ENCODE results near the gene SEC14L3. TPM values are rescaled to one million over a fixed set of nuclear protein-coding genes. Genes with fewer than 3 reads are reported as not detected.
"Not testable (repeated sequence)": the region's sequence is repeated elsewhere in the genome, so short reads cannot be mapped to it uniquely, and the experiment has no call there.

SEC14L3 gene
- total RNA-seq, 4 donors from 2014 or later, result 0.19 TPM; not detected in 3

DNA sequence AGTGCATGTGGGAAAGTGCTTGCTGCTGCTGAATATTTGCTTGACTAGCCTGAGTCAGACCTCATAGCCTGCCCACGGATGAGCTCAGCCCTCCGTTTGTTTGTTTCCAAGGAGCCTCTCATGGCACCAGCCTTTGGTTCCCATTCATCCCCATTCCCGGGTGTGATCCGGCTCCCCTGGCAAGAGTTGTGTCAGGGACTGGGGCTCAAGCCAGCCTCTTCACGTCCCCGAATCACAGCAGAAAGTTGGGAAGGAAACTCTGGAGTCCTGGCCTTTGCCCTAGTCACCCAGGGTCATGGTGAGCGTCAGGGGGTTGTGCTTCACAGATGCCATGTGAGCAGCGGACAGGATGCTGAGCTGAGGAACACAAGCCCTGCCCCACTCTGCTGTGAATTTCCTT lies 13.8 kb downstream of the SEC14L3 start:
- no peak for DNase-seq
- no peak overlapping the region for H3K4me3 ChIP-seq
- H3K27ac ChIP-seq, result no peak overlapping the region
- peaks cover 0 to 4% (median 0%) of the 10 kb centered on the region in 3 donors for H3K4me1 ChIP-seq
- H3K9me3 ChIP-seq, result no peaks in the 10 kb centered on the region
- peaks cover 0 to 6% (median 0%) of the 10 kb centered on the region in 4 donors for H3K27me3 ChIP-seq
- H3K36me3 ChIP-seq, result no peaks in the 10 kb centered on the region
- TF ChIP-seq, protein P1, sequence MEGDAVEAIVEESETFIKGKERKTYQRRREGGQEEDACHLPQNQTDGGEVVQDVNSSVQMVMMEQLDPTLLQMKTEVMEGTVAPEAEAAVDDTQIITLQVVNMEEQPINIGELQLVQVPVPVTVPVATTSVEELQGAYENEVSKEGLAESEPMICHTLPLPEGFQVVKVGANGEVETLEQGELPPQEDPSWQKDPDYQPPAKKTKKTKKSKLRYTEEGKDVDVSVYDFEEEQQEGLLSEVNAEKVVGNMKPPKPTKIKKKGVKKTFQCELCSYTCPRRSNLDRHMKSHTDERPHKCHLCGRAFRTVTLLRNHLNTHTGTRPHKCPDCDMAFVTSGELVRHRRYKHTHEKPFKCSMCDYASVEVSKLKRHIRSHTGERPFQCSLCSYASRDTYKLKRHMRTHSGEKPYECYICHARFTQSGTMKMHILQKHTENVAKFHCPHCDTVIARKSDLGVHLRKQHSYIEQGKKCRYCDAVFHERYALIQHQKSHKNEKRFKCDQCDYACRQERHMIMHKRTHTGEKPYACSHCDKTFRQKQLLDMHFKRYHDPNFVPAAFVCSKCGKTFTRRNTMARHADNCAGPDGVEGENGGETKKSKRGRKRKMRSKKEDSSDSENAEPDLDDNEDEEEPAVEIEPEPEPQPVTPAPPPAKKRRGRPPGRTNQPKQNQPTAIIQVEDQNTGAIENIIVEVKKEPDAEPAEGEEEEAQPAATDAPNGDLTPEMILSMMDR (IDR thresholded peaks at IDR 0.05), result no peak
- no peak for TF ChIP-seq POLR2A (IDR thresholded peaks at IDR 0.05)
- WGBS, 2 donors, result 73 to 100% methylated on average over 2 to 5 of the region's 8 CpGs
- intact Hi-C loops (cut with DNase I), result no loop called here

DNA sequence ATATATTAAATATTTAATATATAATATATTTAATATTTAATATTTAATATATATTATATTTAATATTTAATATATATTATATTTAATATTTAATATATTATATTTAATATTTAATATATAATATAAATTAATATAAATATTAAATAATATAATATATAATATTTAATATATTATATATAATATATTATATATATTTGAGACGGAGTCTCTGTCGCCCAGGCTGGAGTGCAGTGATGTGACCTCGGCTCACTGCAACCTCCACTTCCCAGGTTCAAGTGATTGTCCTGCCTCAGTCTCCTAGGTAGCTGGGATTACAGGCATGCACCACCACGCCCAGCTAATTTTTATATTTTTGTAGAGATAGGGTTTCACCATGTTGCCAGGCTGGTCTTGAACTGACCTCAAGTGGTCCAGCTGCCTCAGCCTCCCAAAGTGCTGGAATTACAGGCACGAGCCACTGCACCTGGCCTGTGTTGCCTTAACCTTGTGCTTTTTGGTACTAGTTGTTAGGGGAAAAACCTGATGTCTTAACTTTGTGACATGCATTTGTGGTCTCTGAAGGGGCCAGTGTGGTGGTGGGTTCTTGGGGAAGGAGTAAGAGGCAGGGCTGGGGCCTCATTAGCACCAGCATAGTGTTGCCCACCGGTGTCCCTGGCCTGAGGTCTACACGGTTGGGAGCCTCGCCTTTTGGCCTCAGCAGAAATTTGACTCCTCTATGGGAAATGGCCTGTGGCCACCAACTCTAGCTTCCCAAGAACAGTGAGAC lies 16.6 kb downstream of the SEC14L3 start:
- Histone ChIP-seq H3K9me3 (no peaks in the 10 kb centered on the region), H3K27ac (no peak overlapping the region), H3K27me3 (peaks cover 0 to 18% (median 0%) of the 10 kb centered on the region in 4 donors), H3K4me3 (no peak overlapping the region), H3K36me3 (no peaks in the 10 kb centered on the region), H3K4me1 (peaks cover 0 to 4% (median 0%) of the 10 kb centered on the region in 3 donors)
- intact Hi-C loops (cut with DNase I), result no loop called here
- DNase-seq, result no peak
- WGBS, 2 donors, result 87 to 88% methylated on average over 5 to 8 of the region's 8 CpGs
- no peak for TF ChIP-seq POLR2A (IDR thresholded peaks at IDR 0.05)

DNA sequence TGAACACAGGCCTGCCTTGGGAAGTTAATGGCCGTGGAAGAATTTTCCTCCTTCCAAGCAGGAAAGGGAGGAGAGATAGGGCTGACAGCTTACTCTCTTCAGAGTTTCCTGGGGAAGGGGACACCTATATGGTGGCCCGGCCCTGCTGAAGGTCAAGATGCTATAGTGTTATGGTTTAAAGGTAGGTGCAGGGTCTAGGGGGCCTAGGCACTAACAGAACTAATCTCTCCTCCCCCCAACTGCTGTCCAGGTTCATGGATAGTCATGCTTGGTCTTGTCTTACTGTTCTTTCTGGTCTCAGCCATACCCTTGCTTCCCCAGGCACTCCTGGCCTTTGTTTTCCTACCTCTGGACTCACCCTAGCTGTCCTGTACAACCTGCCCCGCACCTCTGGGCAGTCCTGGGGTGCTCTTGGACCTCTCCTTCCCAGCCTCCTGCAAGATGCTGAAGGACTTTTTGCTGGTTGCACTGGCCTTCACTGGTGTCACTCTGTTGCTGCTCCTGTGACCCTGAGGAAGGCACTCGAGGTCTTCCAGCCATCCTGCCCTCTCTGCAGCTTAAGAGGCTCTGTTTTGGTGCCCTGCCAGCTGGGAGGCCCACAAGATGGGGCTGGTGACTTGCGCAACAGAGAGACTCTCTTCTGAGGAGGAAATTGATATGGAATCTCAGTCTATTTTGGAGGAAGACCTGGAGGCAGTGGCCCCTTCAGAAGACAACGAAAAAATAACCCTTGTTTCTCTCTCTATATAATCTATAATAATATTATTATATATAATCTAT lies 17.9 kb downstream of the SEC14L3 start:
- H3K4me1 ChIP-seq, result peaks cover 0 to under 1% (median 0%) of the 10 kb centered on the region in 3 donors
- no peak for DNase-seq
- intact Hi-C loops (cut with DNase I), result no loop called here

DNA sequence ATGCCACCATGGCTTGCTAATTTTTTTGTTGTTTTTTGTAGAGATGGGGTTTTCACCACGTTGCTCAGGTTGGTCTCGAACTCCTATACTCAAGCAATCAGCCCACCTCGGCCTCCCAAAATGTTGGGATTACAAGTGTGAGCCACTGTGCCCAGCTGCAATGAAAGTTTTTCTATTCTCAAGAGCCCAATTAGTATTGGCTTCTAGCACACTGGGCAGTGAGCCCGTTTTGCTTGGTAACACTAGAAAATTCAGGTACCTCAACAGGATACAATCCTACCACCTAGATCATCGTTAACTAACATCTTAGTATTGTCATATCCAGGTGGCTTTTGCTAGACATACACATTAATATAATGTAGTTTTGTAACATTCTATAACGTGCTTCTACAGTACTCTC lies 19.0 kb downstream of the SEC14L3 start:
- no peak overlapping the region for H3K27ac ChIP-seq
- no peak for TF ChIP-seq POLR2A (IDR thresholded peaks at IDR 0.05)
- TF ChIP-seq, protein P1 (IDR thresholded peaks at IDR 0.05), result no peak
- H3K4me3 ChIP-seq, result no peak overlapping the region
- WGBS, 2 donors, result 63 to 70% methylated on average over 4 to 6 of the region's 6 CpGs
- no peaks in the 10 kb centered on the region for H3K4me1 ChIP-seq
- peaks cover 0 to 21% (median 0%) of the 10 kb centered on the region in 4 donors for H3K27me3 ChIP-seq
- intact Hi-C loops (cut with DNase I), result no loop called here
- DNase-seq, result no peak
- H3K9me3 ChIP-seq, result no peaks in the 10 kb centered on the region
- H3K36me3 ChIP-seq, result no peaks in the 10 kb centered on the region

More for the DNA sequence above, 17.9 kb downstream of the SEC14L3 start:
- WGBS, 2 donors, result 63 to 67% methylated on average over 6 of the region's 6 CpGs
- TF ChIP-seq POLR2A (IDR thresholded peaks at IDR 0.05), result no peak
- TF ChIP-seq, protein P1 (IDR thresholded peaks at IDR 0.05), result no peak
- H3K27ac ChIP-seq, result no peak overlapping the region
- H3K4me3 ChIP-seq, result no peak overlapping the region
- no peaks in the 10 kb centered on the region for H3K9me3 ChIP-seq
- H3K27me3 ChIP-seq, result peaks cover 0 to 20% (median 0%) of the 10 kb centered on the region in 4 donors
- no peaks in the 10 kb centered on the region for H3K36me3 ChIP-seq

DNA sequence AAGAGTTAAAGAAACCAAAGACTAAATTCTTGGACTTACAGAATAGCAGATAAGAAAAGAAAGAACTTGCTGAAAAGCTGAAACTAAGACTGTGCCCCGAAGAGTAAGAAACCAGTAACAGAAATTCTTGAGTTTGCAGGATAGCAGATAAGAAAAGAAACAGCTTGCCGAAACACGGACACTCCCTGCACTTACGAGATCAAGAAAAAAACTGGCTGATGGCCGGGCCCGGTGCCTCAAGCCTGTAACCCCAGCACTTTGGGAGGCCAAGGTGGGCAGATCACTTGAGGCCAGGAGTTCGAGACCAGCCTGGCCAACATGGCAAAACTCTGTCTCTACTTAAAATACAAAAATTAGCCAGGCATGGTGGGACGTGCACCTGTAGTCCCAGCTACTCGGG lies 20.3 kb downstream of the SEC14L3 start:
- WGBS, 2 donors, result 20 to 26% methylated on average over 7 of the region's 9 CpGs
- DNase-seq; H3K27ac ChIP-seq; H3K4me1 ChIP-seq; H3K4me3 ChIP-seq; intact Hi-C loops (cut with DNase I); H3K36me3 ChIP-seq; H3K9me3 ChIP-seq: not testable (repeated sequence)
- peaks cover 0 to 26% (median 0%) of the 10 kb centered on the region in 4 donors for H3K27me3 ChIP-seq

DNA sequence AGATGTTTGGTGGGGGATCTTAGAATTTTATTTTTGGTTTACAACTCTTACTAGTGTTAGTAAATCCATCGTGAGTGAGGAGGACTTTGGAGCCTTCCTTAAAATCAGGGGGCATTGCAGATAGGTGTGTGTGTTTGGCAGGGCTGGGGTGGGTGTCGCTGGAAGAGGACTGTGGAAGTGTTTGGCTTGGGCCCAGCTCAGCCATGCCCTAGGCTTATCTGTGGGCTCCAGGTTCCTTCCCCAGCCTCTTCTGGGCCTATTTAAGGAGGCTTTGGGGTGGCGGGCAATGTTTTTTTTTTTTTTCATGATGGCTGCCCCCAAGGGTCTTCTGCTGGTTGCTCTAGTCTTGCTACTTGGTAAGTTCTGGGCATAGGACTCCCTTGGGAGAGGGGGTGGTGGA lies 24.2 kb downstream of the SEC14L3 start:
- Histone ChIP-seq H3K9me3 (no peaks in the 10 kb centered on the region), H3K4me1 (peaks cover 0 to 25% (median 0%) of the 10 kb centered on the region in 3 donors), H3K36me3 (no peaks in the 10 kb centered on the region), H3K27ac (no peak overlapping the region), H3K4me3 (no peak overlapping the region), H3K27me3 (peaks cover 0 to 45% (median 0%) of the 10 kb centered on the region in 4 donors)
- TF ChIP-seq, protein P1 (IDR thresholded peaks at IDR 0.05), result no peak
- no peak for TF ChIP-seq POLR2A (IDR thresholded peaks at IDR 0.05)
- DNase-seq, result no peak
- WGBS, 2 donors, result 88 to 96% methylated on average over 3 of the region's 3 CpGs
- intact Hi-C loops (cut with DNase I), result loop anchor here (10.0 kb wide), 1 partner anchor 307 kb away; no protein-coding TSS in a partner anchor
